Central memory CD8-positive, alpha-beta T cell (primary cell): ENCODE measurements around the gene NDUFA6.
"Not testable (repeated sequence)": the region's sequence is repeated elsewhere in the genome, so short reads cannot be mapped to it uniquely, and the experiment has no call there.

Experiments
- ATAC-seq: fragments of 150-1000 bp; cut with Tn5 transposase; replicated peaks from 2 replicates; pipeline ENCODE4 v1.10.0; 2022; ENCODE audit warnings: mild to moderate bottlenecking, moderate FRiP score, moderate number of reproducible peaks; ENCODE audit not compliant: poor library complexity, severe bottlenecking; ENCODE audit errors: extremely low read depth
- DNase-seq, 2 donors: peaks; one replicate each; pipeline ENCODE4 v3.0.0; 2021; ENCODE audit warnings: low spot score in 2 of 2
- H3K27ac Mint-ChIP-seq: one replicate; pipeline ENCODE4 v1.8.0; 2022; ENCODE audit warnings: low read depth, mild to moderate bottlenecking, moderate library complexity, mixed read lengths
- H3K27me3 Mint-ChIP-seq: one replicate; pipeline ENCODE4 v1.8.0; 2022; ENCODE audit warnings: mixed read lengths
- H3K36me3 Mint-ChIP-seq: one replicate; pipeline ENCODE4 v1.8.0; 2022; ENCODE audit warnings: mild to moderate bottlenecking, moderate library complexity, mixed read lengths; ENCODE audit not compliant: insufficient read depth
- H3K4me1 Mint-ChIP-seq: one replicate; pipeline ENCODE4 v1.8.0; 2022; ENCODE audit warnings: mixed read lengths
- H3K4me3 Mint-ChIP-seq: one replicate; pipeline ENCODE4 v1.8.0; 2022; ENCODE audit warnings: mild to moderate bottlenecking, moderate library complexity, mixed read lengths
- H3K9me3 Mint-ChIP-seq: one replicate; pipeline ENCODE4 v1.8.0; 2022; ENCODE audit warnings: mixed read lengths

NDUFA6 gene

DNA sequence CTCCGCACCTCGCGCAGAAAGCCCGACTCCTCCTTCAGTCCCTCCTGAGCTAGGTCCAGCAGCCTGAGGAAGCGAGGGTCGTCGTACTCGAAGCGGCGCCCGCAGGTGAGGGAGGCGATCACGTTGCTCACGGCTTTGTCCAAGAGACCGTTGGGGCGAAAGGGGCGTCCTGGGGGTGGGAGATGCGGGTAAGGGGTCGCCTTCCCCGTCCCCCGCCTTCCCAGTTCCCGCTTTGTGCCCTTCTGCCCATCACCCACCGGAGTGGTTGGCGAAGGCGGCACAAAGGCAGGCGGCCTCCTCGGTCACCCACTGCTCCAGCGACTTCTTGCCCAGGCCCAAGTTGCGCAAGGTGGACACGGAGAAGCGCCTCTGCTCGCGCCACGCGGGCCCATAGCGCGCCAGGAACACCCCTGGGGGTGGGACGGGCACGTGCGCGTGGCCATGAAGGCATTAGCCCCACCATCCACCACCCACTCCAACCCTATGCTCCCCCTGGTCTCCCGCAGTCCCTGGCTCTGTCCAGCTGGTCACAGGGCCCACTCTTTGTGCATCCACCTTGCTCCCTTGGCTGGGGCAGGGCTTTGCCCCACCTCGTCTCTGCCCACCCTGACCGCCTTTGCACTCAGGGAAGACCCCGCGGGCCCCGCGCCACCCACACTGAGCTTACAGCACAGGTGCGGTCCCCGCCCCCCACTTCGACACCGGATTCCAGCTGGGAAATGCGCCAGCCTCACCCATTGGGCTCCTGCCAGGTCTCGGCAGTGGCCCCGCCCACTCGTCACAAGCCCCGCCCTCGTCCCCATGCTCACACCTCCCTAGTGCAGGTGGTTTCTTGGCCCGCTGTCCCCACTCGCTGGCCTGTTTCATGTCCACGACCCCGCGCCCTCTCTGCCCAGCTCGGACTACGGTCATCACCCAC is 38.5 kb upstream of the NDUFA6 start:
- not testable (repeated sequence) for H3K4me3 Mint-ChIP-seq, H3K27ac Mint-ChIP-seq, H3K36me3 Mint-ChIP-seq, DNase-seq, ATAC-seq, H3K27me3 Mint-ChIP-seq, H3K4me1 Mint-ChIP-seq, H3K9me3 Mint-ChIP-seq

- ATAC-seq, H3K4me3 Mint-ChIP-seq, H3K27ac Mint-ChIP-seq, H3K4me1 Mint-ChIP-seq, H3K9me3 Mint-ChIP-seq, H3K27me3 Mint-ChIP-seq, H3K36me3 Mint-ChIP-seq, DNase-seq: not testable (repeated sequence)
These were observed 37.4 kb upstream of the NDUFA6 start for GRCh38 chr22:42128007-42128406.

DNA sequence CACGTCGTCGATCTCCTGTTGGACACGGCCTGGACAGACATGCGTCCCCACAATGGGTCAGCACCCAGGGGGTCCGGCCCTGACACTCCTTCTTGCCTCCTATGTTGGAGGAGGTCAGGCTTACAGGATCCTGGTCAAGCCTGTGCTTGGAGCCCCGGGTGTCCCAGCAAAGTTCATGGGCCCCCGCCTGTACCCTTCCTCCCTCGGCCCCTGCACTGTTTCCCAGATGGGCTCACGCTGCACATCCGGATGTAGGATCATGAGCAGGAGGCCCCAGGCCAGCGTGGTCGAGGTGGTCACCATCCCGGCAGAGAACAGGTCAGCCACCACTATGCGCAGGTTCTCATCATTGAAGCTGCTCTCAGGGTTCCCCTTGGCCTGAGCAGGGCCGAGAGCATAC is 37.0 kb upstream of the NDUFA6 start:
- H3K27ac Mint-ChIP-seq, result no peak overlapping the region
- no peaks in the 10 kb centered on the region for H3K9me3 Mint-ChIP-seq
- H3K27me3 Mint-ChIP-seq, result no peaks in the 10 kb centered on the region
- H3K4me1 Mint-ChIP-seq, result no peaks in the 10 kb centered on the region
- no peak for ATAC-seq
- no peaks in the 10 kb centered on the region for H3K36me3 Mint-ChIP-seq
- no peak for DNase-seq
- H3K4me3 Mint-ChIP-seq, result no peak overlapping the region

DNA sequence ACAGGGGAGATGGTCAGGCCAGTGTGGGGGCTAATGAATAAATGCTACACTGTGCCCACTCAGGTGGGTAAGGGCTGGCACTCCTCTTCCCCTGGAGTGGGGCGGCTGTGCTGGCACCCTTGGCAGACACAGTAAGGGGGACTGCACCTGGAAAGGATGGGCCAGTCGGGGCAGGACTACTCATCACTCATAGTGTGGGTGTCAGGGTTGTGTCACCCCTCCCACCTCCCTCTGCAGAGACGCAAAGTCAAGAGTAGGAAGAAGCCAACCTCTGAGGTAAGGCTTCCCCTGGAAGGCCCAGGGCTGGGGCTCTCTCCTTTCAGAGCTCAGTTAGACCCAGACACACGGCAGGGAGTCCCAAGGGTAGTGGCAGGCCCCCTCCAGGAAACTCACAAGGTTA is 33.0 kb upstream of the NDUFA6 start:
- H3K27me3 Mint-ChIP-seq, H3K36me3 Mint-ChIP-seq, DNase-seq, H3K27ac Mint-ChIP-seq, H3K9me3 Mint-ChIP-seq, ATAC-seq, H3K4me3 Mint-ChIP-seq: not testable (repeated sequence)
- H3K4me1 Mint-ChIP-seq, result peaks cover 36% of the 10 kb centered on the region

DNA sequence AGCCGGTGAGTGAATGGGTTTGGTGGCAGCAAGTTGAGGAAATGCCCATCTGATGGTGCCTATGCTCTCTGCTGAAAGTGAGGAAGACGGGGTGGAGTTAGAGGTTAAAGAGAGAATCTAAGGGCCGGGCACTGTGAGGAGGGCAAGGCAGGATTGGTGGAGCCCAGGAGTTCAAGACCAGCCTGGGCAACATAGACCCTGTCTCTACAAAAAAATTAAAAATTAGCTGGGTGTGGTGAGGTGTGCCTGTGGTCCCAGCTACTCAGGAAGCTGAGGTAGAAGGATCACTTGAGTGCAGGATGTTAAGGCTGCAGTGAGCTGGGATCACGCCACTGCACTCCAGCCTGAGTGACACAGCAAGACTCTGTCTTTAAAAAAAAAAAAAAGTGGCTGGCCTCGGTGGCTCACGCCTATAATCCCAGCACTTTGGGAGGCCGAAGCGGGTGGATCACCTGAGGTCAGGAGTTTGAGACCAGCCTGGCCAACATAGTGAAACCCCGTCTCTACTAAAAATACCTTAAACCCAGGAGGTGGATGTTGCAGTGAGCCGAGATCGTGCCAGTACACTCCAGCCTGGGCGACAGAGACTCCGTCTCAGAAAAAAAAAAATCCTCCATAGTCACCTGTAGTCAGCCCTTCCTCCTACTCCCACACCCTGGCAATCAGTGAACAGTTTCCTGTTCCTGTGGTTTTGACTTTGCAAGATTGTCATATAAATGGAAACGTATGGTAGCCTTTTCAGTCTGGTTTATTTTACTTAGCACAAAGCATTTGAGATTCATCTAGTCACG is 29.9 kb upstream of the NDUFA6 start:
- Mint-ChIP-seq H3K27ac (peak overlapping the region; percentile 92), H3K4me1 (peaks cover 36% of the 10 kb centered on the region), H3K4me3 (peak overlapping the region; percentile 78)
- not testable (repeated sequence) for H3K9me3 Mint-ChIP-seq, DNase-seq, H3K27me3 Mint-ChIP-seq, H3K36me3 Mint-ChIP-seq
- ATAC-seq, result peak; percentile 77

DNA sequence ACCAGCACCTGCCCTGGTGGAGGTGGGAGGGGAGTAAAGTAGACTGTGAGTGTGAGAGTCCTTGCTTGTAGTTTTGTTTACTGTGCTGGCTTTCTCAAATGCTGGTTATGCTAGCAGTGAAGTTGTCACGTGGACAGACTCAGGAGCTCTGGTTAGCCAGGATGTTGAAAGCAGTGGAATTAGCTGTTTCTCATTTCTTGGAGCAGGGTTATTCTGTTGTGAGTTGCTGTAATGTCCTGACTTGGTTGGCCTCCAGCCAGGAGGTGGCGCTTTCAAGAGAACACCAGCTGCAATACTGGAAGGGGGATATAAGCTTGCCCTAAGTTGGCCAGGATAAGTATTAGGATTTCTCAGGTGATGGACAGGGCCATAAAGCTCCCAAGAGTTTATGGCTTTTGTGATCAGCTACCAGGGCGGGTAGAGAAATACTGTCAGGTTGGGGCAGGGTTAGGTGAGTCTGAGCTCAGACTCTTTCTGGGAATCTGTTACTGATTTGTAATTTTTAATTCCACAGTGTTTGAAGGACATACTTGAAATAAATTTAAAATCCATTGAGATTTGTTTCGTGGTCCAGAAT is 26.4 kb upstream of the NDUFA6 start:
- no peak for DNase-seq
- peaks cover 8% of the 10 kb centered on the region for H3K9me3 Mint-ChIP-seq

DNA sequence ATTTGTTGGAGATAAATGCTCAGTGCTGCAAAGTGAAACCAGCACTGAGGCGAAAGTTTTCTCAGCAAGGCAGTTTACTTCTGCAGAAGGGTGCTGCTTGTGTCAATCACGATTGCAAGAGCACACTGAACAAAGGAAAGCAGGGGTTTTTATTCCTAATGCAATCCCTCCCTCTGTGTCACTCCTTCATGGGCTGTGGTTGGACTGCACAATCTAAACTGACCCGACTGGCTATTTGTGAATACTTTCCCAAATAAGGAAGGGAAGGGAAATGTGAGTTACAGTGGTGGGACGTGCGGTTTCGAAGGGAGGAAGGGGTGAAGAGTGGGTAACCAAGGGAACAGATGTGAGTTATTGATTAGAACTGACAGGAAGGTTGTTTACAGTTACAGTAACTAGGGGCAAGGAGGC is 24.9 kb upstream of the NDUFA6 start:
- not testable (repeated sequence) for DNase-seq, H3K4me3 Mint-ChIP-seq, H3K27me3 Mint-ChIP-seq, H3K27ac Mint-ChIP-seq, ATAC-seq, H3K9me3 Mint-ChIP-seq, H3K36me3 Mint-ChIP-seq
- peaks cover 18% of the 10 kb centered on the region for H3K4me1 Mint-ChIP-seq

More for the DNA sequence above, 26.4 kb upstream of the NDUFA6 start:
- Mint-ChIP-seq H3K4me1 (peaks cover 32% of the 10 kb centered on the region), H3K36me3 (no peaks in the 10 kb centered on the region), H3K27me3 (no peaks in the 10 kb centered on the region), H3K27ac (no peak overlapping the region), H3K4me3 (no peak overlapping the region)
- ATAC-seq, result no peak

DNA sequence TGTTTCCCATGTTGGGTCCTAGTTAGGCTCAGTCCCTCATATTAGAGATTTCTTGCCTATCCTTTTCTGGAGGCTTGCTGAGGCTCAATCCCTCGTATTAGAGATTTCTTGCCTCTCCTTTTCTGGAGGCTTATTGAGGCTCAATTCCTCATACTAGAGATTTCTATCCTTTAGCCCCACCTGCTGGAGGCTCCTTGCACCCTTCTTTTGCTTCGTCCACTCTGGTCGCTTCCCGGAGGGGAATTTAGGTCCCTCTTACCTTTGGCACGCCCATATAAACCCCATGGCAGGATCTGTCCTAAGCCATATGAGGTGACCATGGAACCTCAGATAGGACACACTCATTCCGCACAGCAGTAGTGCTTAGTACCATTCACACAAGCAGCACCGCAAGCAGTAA is 24.1 kb upstream of the NDUFA6 start:
- H3K27ac Mint-ChIP-seq, result no peak overlapping the region
- ATAC-seq (no peak), DNase-seq (no peak)
- H3K4me1 Mint-ChIP-seq, result peaks cover 11% of the 10 kb centered on the region
- H3K9me3 Mint-ChIP-seq, result peaks cover 8% of the 10 kb centered on the region
- H3K4me3 Mint-ChIP-seq, result no peak overlapping the region
- no peaks in the 10 kb centered on the region for H3K27me3 Mint-ChIP-seq
- H3K36me3 Mint-ChIP-seq, result no peaks in the 10 kb centered on the region

GRCh38 chr22:42112793-42113192 is 22.2 kb upstream of the NDUFA6 start:
- not testable (repeated sequence) for H3K27ac Mint-ChIP-seq, H3K27me3 Mint-ChIP-seq, H3K4me1 Mint-ChIP-seq

GRCh38 chr22:42111798-42112197 is 21.2 kb upstream of the NDUFA6 start:
- DNase-seq (no peak), ATAC-seq (no peak)
- Mint-ChIP-seq H3K9me3 (peaks cover 8% of the 10 kb centered on the region), H3K4me1 (no peaks in the 10 kb centered on the region), H3K36me3 (no peaks in the 10 kb centered on the region), H3K27ac (no peak overlapping the region), H3K4me3 (no peak overlapping the region), H3K27me3 (no peaks in the 10 kb centered on the region)

More at GRCh38 chr22:42112793-42113192, 22.2 kb upstream of the NDUFA6 start:
- not testable (repeated sequence) for H3K36me3 Mint-ChIP-seq, DNase-seq, ATAC-seq, H3K9me3 Mint-ChIP-seq, H3K4me3 Mint-ChIP-seq

DNA sequence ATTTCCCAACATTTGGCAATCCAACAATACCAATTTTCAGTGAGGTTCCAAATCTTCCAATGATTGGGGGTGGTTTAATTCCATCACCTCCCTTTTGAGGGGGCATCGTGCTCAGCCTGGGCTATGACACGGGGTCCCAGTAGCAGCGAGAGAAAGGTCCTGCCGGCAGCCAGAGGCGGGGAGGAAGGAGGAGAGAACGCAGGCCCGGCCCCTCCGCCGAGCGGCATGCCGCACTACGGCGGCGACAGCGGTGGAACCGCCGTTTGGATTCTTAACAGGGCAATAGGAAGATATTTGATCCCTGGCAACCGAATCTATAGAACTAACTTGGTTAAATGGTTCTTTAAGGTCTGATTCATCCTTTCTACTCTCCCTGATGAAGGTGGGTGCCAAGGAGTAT is 18.3 kb upstream of the NDUFA6 start:
- H3K27me3 Mint-ChIP-seq, result no peaks in the 10 kb centered on the region
- no peak for DNase-seq
- no peak for ATAC-seq
- H3K27ac Mint-ChIP-seq, result no peak overlapping the region
- peaks cover 4% of the 10 kb centered on the region for H3K9me3 Mint-ChIP-seq
- H3K36me3 Mint-ChIP-seq, result peaks cover 3% of the 10 kb centered on the region
- no peak overlapping the region for H3K4me3 Mint-ChIP-seq
- no peaks in the 10 kb centered on the region for H3K4me1 Mint-ChIP-seq

DNA sequence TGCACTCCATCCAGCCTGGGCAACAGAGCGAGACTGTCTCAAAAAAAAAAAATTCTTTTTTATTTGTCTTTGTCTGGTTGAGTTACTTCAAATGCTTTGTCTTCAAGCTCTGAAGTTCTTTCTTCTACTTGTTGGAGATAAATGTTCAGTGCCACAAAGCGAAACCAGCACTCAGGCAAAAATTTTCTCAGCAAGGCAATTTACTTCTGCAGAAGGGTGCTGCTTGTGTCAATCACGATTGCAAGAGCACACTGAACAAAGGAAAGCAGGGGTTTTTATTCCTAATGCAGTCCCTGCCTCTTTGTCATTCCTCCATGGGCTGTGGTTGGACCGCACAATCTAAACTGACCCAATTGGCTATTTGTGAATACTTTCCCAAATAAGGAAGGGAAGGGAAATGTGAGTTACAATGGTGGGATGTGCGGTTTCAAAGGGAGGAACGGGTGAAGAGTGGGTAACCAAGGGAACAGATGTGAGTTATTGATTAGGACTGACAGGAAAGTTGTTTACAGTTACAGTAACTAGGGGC is 13.8 kb upstream of the NDUFA6 start:
- H3K36me3 Mint-ChIP-seq, H3K27me3 Mint-ChIP-seq, H3K4me1 Mint-ChIP-seq, H3K9me3 Mint-ChIP-seq, DNase-seq, ATAC-seq, H3K27ac Mint-ChIP-seq, H3K4me3 Mint-ChIP-seq: not testable (repeated sequence)
